HCT116 (cell line): ENCODE measurements around the gene TTLL10. TPM values are rescaled to one million over a fixed set of nuclear protein-coding genes. Genes with fewer than 3 reads are reported as not detected.

Source experiments
- ATAC-seq: fragments of 200-7000 bp; cut with Tn5 transposase; 2 replicates; pipeline ENCODE4 v1.9.1; 2020; ENCODE audit warnings: mild to moderate bottlenecking, moderate library complexity
- BruUV-seq: library from RNA; stranded (reverse); fragments of 400-500 nt; replicated peaks from 2 replicates; lab custom pipeline; 2021; lab: Mats Ljungman, UMichigan
- CTCF ChIA-PET: fragments of 300-600 bp; sonication (Branson Sonifier 250); formaldehyde crosslinking; loops from one replicate; lab custom pipeline; 2021; ENCODE audit warnings: antibody characterized with exemption; lab: Charles Lee
- POLR2A ChIA-PET: fragments of 300-600, 350-600 bp; sonication (Branson Sonifier 250); formaldehyde crosslinking; loops from one replicate; lab custom pipeline; 2021; ENCODE audit warnings: antibody characterized with exemption; lab: Charles Lee
- RAD21 ChIA-PET, 2 experiments: fragments of 300-600 bp; sonication (Branson Sonifier 250); formaldehyde crosslinking; loops; one replicate each; lab custom pipeline; 2023; ENCODE audit warnings: low total read pairs in 2 of 2; ENCODE audit not compliant: uncharacterized antibody in 2 of 2, unreplicated experiment in 2 of 2, low non-redundant PET in 1 of 2; lab: Charles Lee
- DNase-seq: peaks from one replicate; pipeline ENCODE4 v3.0.0-alpha.2; 2010; ENCODE audit warnings: low read depth, low spot score
- H2AFZ ChIP-seq: fragments of 200-600 bp; shearing (Covaris generic), sonication (generic); 2 replicates; pipeline ENCODE4 v1.6.1; 2017; ENCODE audit warnings: low read depth, mixed run types, mixed read lengths, antibody characterized with exemption, low read length; ENCODE audit not compliant: poor library complexity, severe bottlenecking
- H3K27ac ChIP-seq: 2 replicates; pipeline ENCODE4 v1.5.1; 2012; ENCODE audit warnings: low read depth, low read length
- H3K27me3 ChIP-seq: fragments of 200-600 bp; sonication (generic); 2 replicates; pipeline ENCODE4 v1.6.1; 2016; ENCODE audit warnings: mixed run types, low read length, mixed read lengths; ENCODE audit not compliant: insufficient read depth
- H3K36me3 ChIP-seq, 2 experiments: fragments of 200-500 bp in 1 of 2; fragments of 200-600 bp in 1 of 2; sonication (Bioruptor generic) in 1 of 2; sonication (generic) in 1 of 2; 2 replicates each; pipeline versions ENCODE4 v1.5.1 to v1.6.1; 2014 to 2016; ENCODE audit warnings: low read length in 2 of 2, inconsistent platforms in 1 of 2, mixed read lengths in 1 of 2, mixed run types in 1 of 2; ENCODE audit not compliant: insufficient read depth in 2 of 2, control insufficient read depth in 1 of 2
- H3K4me1 ChIP-seq, 2 experiments: fragments of 200-600 bp in 1 of 2; sonication (generic) in 1 of 2; 2 replicates each; pipeline versions ENCODE4 v1.5.1 to v1.6.1; 2012 to 2017; ENCODE audit warnings: low read length in 2 of 2, inconsistent platforms in 1 of 2, mild to moderate bottlenecking in 1 of 2, mixed read lengths in 1 of 2, mixed run types in 1 of 2, moderate library complexity in 1 of 2; ENCODE audit not compliant: insufficient read depth in 2 of 2, control insufficient read depth in 1 of 2
- H3K4me2 ChIP-seq: fragments of 200-600 bp; sonication (generic); 2 replicates; pipeline ENCODE4 v1.6.1; 2017; ENCODE audit warnings: mixed run types, low read length, mixed read lengths
- H3K4me3 ChIP-seq, 2 experiments: fragments of 200-600 bp in 1 of 2; sonication (generic) in 1 of 2; replicated peaks in 1 of 2; 2 replicates each; pipeline ENCODE4 v1.5.1; 2011 to 2016; ENCODE audit warnings: low read length in 2 of 2, control low read depth in 1 of 2, low read depth in 1 of 2, mild to moderate bottlenecking in 1 of 2, mixed read lengths in 1 of 2, mixed run types in 1 of 2
- H3K79me2 ChIP-seq: fragments of 200-600 bp; sonication (generic); 2 replicates; pipeline ENCODE4 v1.6.1; 2017; ENCODE audit warnings: mild to moderate bottlenecking, mixed run types, low read length, moderate library complexity, mixed read lengths; ENCODE audit not compliant: insufficient read depth
- H3K9ac ChIP-seq: fragments of 200-600 bp; sonication (generic); 2 replicates; pipeline ENCODE4 v1.6.1; 2016; ENCODE audit warnings: low read length, mixed read lengths
- H3K9me2 ChIP-seq: fragments of 200-600 bp; sonication (generic), shearing (Covaris generic); 2 replicates; pipeline ENCODE4 v1.6.1; 2017; ENCODE audit warnings: mixed run types, mild to moderate bottlenecking, moderate library complexity; ENCODE audit not compliant: insufficient read depth
- H3K9me3 ChIP-seq, 2 experiments: fragments of 200-500 bp in 1 of 2; fragments of 200-600 bp in 1 of 2; sonication (Bioruptor generic) in 1 of 2; sonication (generic) in 1 of 2; 2 replicates each; pipeline ENCODE4 v1.6.1; 2014 to 2017; ENCODE audit warnings: low read length in 2 of 2, mixed read lengths in 2 of 2, inconsistent platforms in 1 of 2, low read depth in 1 of 2, mild to moderate bottlenecking in 1 of 2, mixed run types in 1 of 2, moderate library complexity in 1 of 2; ENCODE audit not compliant: control insufficient read depth in 1 of 2, insufficient read depth in 1 of 2
- H4K20me1 ChIP-seq: fragments of 200-600 bp; sonication (generic), shearing (Covaris generic); 2 replicates; pipeline ENCODE4 v1.6.1; 2017; ENCODE audit warnings: mixed run types, mild to moderate bottlenecking, moderate library complexity; ENCODE audit not compliant: insufficient read depth
- CBX3 ChIP-seq: IDR thresholded peaks from 2 replicates; pipeline ENCODE4 v1.6.1; 2012; ENCODE audit warnings: low read depth
- CEBPB ChIP-seq: IDR thresholded peaks from 2 replicates; pipeline ENCODE4 v1.6.1; 2012; ENCODE audit warnings: low read depth
- CTCF ChIP-seq, 3 experiments: fragments of 200-600 bp in 1 of 3; sonication (generic) in 1 of 3; IDR thresholded peaks in 2 of 3; conservative IDR thresholded peaks in 1 of 3; 2 replicates each; pipeline ENCODE4 v1.5.1; 2012 to 2017; ENCODE audit warnings: low read depth in 2 of 3, low read length in 2 of 3, antibody characterized with exemption in 1 of 3, borderline replicate concordance in 1 of 3, control low read depth in 1 of 3, mild to moderate bottlenecking in 1 of 3, mixed read lengths in 1 of 3, mixed run types in 1 of 3, moderate library complexity in 1 of 3; ENCODE audit not compliant: insufficient read depth in 1 of 3
- EGR1 ChIP-seq: IDR thresholded peaks from 2 replicates; pipeline ENCODE4 v1.6.1; 2012; ENCODE audit warnings: low read depth
- ELF1 ChIP-seq: IDR thresholded peaks from 2 replicates; pipeline ENCODE4 v1.6.1; 2012; ENCODE audit warnings: low read depth, borderline replicate concordance
- EZH2 ChIP-seq: fragments of 200-600 bp; sonication (generic); IDR thresholded peaks from 2 replicates; pipeline ENCODE4 v1.6.1; 2017; ENCODE audit warnings: antibody characterized with exemption, mixed run types
- EZH2phosphoT487 ChIP-seq: fragments of 200-600 bp; IDR thresholded peaks from 2 replicates; pipeline ENCODE4 v1.6.1; 2018; ENCODE audit warnings: antibody characterized with exemption, borderline replicate concordance
- FOSL1 ChIP-seq: IDR thresholded peaks from 2 replicates; pipeline ENCODE4 v1.6.1; 2012; ENCODE audit warnings: low read depth
- JUND ChIP-seq: IDR thresholded peaks from 2 replicates; pipeline ENCODE4 v1.6.1; 2012
- POLR2AphosphoS5 ChIP-seq: IDR thresholded peaks from 2 replicates; pipeline ENCODE4 v1.6.1; 2011; ENCODE audit warnings: mild to moderate bottlenecking, low read depth, low read length, moderate library complexity
- SIN3A ChIP-seq: IDR thresholded peaks from 2 replicates; pipeline ENCODE4 v1.6.1; 2012; ENCODE audit warnings: low read depth
- SP1 ChIP-seq: IDR thresholded peaks from 2 replicates; pipeline ENCODE4 v1.6.1; 2012; ENCODE audit warnings: low read depth
- SRF ChIP-seq: IDR thresholded peaks from 2 replicates; pipeline ENCODE4 v1.6.1; 2012; ENCODE audit warnings: low read depth
- TCF7L2 ChIP-seq: IDR thresholded peaks from 2 replicates; pipeline ENCODE4 v1.7.0; 2011; ENCODE audit warnings: borderline replicate concordance, inconsistent platforms; ENCODE audit not compliant: insufficient read depth, insufficient read length; ENCODE audit errors: extremely low read depth
- ZFX ChIP-seq: fragments of 450-650 bp; IDR thresholded peaks from 2 replicates; pipeline ENCODE4 v1.6.1; 2017
- ZNF274 ChIP-seq: fragments of 200-500 bp; sonication (Bioruptor generic); IDR thresholded peaks from 2 replicates; pipeline ENCODE4 v1.6.1; 2014; ENCODE audit warnings: mild to moderate bottlenecking, low read depth, low read length, inconsistent platforms
- intact Hi-C: fragments of 100-400 bp; cut with micrococcal nuclease; formaldehyde crosslinking; loops from 2 replicates; pipeline ENCODE4 v1.10.0; 2022
- total RNA-seq: library from RNA; stranded (reverse); gene quantifications from one replicate; pipeline ENCODE4 v1.2.1, GENCODE V29; 2021; ENCODE audit not compliant: unreplicated experiment
- TF ChIP-seq, protein P1 (sequence below): IDR thresholded peaks from 2 replicates; pipeline ENCODE4 v1.6.1; 2012; ENCODE audit warnings: low read depth
- TF ChIP-seq, protein P2 (sequence below): IDR thresholded peaks from 2 replicates; pipeline ENCODE4 v1.6.1; 2012
- TF ChIP-seq, protein P3 (sequence below): IDR thresholded peaks from 2 replicates; pipeline ENCODE4 v1.6.1; 2012

TTLL10 gene
- total RNA-seq, 1 experiment from 2014 or later = 0.10 TPM

DNA sequence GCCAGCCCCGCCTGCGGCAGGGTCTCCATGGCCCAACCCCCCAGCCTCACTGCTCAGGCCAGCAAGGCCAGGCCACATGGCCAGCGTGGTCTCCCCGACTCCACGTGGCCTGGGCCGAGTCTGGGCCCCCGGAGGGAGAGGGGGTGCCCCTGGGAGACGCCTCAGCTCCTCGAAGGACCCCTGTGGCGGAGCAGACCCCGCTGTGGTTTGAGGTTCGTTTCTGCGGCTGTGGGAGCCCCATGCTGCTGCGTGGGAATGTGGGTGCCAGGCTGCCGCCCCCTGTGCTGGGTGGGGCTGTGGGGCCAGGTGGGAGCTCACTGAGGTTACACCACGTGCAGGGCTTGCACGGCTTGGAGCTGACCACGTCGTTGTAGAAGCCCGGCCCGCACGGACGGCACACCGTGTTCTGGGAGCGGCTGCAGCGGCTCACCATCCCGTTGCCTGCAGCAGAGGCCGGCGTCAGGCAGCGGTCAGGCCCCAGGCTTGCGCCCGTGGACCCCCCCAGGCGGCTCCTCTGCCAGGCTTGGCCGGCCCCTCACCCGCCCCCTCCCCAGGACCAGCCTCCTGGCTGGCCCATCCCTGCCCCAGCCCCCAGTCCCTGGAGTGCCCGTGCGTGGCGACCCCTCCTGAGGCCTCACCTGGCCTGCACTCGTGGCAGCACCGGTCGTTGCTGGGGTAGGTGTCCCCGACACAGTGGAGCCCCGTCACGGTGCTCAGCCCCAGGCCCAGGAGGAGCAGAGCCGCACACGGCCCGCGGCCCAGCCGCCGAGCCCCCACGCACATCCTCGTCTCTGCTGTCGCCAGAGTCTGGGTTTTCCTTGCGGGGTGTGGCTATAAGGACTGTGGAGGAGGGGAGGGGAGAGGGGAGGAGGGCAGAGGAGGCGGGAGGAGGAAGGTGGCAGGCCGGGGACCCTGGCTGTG, 39.9 kb downstream of the TTLL10 start, which contains the start of gene TNFRSF4:
Gene TNFRSF4 (minus strand): TSS at position 809 of the 921 bp plus-strand sequence. CDS start 26 bp downstream, at position 783.
- CTCF ChIA-PET = no interaction called here
- Histone ChIP-seq H3K36me3 (peaks cover 2 to 16% of the 10 kb centered on the region in 2 experiments; a peak in 2 of 4 replicates), H3K27me3 (no peaks in the 10 kb centered on the region)
- TF ChIP-seq POLR2AphosphoS5 (no peak), JUND (no peak), FOSL1 (no peak), CEBPB (no peak), CTCF (IDR thresholded peaks at IDR 0.05 in 2 of 3, conservative IDR thresholded peaks at IDR 0.05 in 1 of 3; ENCODE audit: borderline replicate concordance in 1 of 3, insufficient read depth in 1 of 3, low read depth in 2 of 3, low read length in 2 of 3) (no peak), ZNF274 (no peak), SIN3A (no peak), EGR1 (no peak), CBX3 (no peak), TCF7L2 (no peak), EZH2phosphoT487 (no peak), ZFX (no peak), SP1 (no peak), EZH2 (no peak), SRF (no peak), ELF1 (no peak)
- TF ChIP-seq, protein P1, sequence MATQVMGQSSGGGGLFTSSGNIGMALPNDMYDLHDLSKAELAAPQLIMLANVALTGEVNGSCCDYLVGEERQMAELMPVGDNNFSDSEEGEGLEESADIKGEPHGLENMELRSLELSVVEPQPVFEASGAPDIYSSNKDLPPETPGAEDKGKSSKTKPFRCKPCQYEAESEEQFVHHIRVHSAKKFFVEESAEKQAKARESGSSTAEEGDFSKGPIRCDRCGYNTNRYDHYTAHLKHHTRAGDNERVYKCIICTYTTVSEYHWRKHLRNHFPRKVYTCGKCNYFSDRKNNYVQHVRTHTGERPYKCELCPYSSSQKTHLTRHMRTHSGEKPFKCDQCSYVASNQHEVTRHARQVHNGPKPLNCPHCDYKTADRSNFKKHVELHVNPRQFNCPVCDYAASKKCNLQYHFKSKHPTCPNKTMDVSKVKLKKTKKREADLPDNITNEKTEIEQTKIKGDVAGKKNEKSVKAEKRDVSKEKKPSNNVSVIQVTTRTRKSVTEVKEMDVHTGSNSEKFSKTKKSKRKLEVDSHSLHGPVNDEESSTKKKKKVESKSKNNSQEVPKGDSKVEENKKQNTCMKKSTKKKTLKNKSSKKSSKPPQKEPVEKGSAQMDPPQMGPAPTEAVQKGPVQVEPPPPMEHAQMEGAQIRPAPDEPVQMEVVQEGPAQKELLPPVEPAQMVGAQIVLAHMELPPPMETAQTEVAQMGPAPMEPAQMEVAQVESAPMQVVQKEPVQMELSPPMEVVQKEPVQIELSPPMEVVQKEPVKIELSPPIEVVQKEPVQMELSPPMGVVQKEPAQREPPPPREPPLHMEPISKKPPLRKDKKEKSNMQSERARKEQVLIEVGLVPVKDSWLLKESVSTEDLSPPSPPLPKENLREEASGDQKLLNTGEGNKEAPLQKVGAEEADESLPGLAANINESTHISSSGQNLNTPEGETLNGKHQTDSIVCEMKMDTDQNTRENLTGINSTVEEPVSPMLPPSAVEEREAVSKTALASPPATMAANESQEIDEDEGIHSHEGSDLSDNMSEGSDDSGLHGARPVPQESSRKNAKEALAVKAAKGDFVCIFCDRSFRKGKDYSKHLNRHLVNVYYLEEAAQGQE = no peak
- TF ChIP-seq, protein P2, sequence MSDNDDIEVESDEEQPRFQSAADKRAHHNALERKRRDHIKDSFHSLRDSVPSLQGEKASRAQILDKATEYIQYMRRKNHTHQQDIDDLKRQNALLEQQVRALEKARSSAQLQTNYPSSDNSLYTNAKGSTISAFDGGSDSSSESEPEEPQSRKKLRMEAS = no peak
- TF ChIP-seq, protein P3, sequence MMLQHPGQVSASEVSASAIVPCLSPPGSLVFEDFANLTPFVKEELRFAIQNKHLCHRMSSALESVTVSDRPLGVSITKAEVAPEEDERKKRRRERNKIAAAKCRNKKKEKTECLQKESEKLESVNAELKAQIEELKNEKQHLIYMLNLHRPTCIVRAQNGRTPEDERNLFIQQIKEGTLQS = no peak
- TF ChIP-seq, all 23 proteins: peak for 0
- no peak within 1 kb of the TSS for H3K27ac ChIP-seq
- H3K9me2 ChIP-seq = no peaks in the 10 kb centered on the region
- intact Hi-C loops = no loop called here
- no peak within 1 kb of the TSS for H3K4me3 ChIP-seq
- H3K9ac ChIP-seq = no peak within 1 kb of the TSS
- no peak for DNase-seq
- H3K79me2 ChIP-seq = no peaks in the 10 kb centered on the region
- H3K4me2 ChIP-seq = no peak within 1 kb of the TSS
- RAD21 ChIA-PET = no interaction called here
- POLR2A ChIA-PET = interaction anchor here (1.7 kb wide), 1 partner anchor 48 kb away, joined by 3 read pairs; no protein-coding TSS in a partner anchor
- BruUV-seq = no TSS peak
- no peak within 1 kb of the TSS for H2AFZ ChIP-seq
- ATAC-seq = no peak
- no peaks in the 10 kb centered on the region for H3K9me3 ChIP-seq
- H4K20me1 ChIP-seq = no peaks in the 10 kb centered on the region
- peaks cover 6 to 13% of the 10 kb centered on the region in 2 experiments for H3K4me1 ChIP-seq
